GM18861 (cell line): ENCODE data around the gene ZNF134.

Experiments used
- ATAC-seq: cut with Tn5 transposase; IDR thresholded peaks from one replicate; pipeline ENCODE4 v1.9.1; 2021; ENCODE audit not compliant: unreplicated experiment

The ZNF134 gene

GRCh38 chr19:57613941-57614743, at the start of gene ZNF134:
Gene ZNF134 (plus strand): TSS chr19:57614242. CDS start chr19:57619469, 5,227 bp downstream.
- peak; percentile 87 for ATAC-seq

GRCh38 chr19:57566396-57567265, 47.4 kb upstream of the ZNF134 start:
- no peak for ATAC-seq

GRCh38 chr19:57570707-57571106, 43.3 kb upstream of the ZNF134 start:
- no peak for ATAC-seq

DNA sequence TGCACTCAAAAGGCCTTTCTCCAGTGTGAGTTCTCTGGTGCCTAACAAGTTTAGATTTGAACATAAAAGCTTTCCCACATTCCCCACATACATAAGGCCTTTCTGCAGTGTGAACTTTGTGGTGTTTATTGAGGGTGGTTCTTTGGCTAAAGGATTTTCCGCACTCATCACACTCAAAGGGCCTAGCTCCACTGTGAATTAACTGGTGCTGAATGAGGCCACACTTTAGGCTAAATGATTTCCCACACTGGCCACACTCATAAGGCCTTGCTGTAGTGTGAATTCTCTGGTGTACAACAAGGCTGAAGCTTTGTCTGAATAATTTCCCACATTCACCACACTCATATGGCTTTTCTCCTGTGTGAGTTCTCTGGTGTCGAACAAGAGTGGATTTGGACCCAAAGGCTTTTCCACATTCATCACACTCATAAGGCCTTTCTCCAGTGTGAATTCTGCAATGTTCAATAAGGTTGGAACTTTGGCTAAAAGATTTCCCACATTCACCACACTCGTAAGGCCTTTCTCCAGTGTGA, 41.6 kb upstream of the ZNF134 start:
- ATAC-seq: no peak

GRCh38 chr19:57576661-57577060, 37.4 kb upstream of the ZNF134 start:
- no peak for ATAC-seq

- ATAC-seq: peak; percentile 84
Observed at GRCh38 chr19:57578487-57579205, 35.4 kb upstream of the ZNF134 start, which contains the start of gene ZNF416. Gene ZNF416 (minus strand): TSS chr19:57578911. CDS start chr19:57578704, 207 bp downstream.

DNA sequence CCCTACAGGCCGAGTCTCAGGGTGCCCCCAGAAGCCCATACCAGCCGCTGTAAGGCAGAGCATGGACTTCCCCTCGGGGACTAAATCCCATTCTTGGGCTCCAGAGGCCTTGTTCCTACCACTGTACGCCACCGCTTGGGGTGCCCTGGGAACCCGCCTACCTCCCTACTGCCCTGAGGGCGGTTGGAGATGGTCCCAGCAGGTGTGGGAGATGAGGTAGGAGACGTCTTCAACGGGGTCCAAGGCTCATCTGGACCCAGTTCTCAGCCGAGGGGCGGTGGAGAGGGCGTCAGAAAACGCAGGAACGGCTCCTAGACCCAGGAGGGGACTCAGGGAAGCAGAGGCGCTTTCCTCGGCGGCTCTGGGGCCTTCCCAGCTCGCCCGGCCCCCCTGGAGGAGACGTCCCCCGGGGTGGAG, 30.9 kb upstream of the ZNF134 start:
- no peak for ATAC-seq

DNA sequence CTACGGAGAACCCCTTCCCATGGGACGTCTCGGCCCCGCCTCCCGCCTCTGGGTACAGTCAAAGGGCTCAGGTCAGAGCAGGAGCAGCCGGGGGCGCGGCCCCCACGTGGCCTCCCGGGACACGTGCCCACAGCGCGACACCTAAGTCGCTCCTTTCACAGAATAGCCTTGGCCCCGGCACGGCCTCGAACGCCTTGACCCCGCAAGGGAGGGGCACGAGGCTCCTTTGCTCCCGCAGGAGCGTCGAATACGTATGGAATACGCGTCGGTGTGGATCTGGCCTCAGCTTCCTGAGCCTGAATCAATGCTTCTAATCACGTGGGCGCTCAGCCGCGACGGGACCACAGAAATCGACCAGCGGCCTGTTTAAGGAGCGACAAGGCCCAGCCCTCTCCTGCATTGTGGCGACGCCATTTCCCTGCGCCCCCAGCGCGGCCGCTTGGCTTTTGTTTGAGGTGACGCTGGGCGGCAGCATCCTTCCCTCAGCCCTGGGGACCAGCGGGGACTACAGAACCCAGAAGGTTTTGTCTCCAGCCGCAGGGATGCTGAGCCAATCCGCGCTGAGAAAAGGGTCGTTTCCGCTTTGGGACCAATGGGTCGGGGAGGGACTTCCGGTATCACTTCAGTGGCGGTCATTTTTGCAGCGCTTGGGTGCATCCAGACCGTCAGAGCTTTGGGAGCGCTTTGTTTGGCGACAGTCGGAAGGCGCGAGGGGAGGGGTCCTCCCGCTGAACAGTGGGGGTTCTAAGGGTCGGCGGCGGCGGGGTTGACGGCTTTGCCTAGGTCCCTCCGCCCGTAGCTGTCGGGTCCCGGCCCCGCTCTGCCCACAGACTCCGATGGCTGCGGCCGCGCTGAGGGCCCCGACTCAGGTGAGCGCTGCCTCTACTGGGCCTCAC, 30.3 kb upstream of the ZNF134 start, which contains the start of gene ZIK1:
TSS of gene ZIK1 (plus strand) at position 625 of the 896 bp plus-strand sequence. CDS start at position 837, 212 bp downstream.
- ATAC-seq: no peak

DNA sequence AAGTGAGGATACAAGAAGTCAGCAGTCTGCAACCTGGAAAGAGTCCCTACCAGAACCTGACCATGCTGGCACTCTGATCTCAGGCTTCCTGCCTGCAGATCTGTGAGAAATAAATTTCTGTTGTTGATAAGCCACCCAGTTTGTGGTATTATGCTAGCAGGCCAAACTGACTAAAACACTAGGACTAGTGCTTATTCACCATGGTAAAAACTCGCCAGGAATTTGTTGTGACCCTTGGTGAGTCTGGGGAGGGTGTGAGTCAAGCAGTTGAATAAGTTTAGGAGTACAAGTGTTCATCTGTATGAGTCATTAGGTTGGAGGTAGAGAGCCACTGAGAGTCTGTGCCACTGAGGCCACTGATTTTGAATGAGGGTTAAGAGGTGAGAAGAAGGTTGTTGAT, 26.5 kb upstream of the ZNF134 start:
- no peak for ATAC-seq

DNA sequence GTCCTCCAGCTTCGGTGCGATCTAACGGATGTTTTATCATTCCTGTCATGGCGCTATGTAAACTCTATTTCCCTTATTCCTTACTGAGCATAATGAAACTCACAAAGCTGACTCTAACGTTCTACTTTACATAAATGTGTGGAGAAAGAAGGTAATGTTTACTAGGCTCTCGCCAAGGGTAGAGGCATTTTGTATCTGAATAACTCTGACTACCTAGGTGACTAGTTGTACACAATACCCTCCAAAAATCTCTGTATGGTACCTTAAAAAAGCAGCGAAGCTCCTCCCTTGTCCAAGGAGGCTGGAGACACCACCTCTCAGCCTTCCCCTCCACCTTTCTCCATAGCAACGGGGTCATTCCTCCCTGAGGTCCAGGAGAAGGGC, 14.7 kb upstream of the ZNF134 start:
- no peak for ATAC-seq

GRCh38 chr19:57599761-57600383, 14.2 kb upstream of the ZNF134 start, which contains the start of gene ZNF530:
Gene ZNF530 (plus strand): TSS chr19:57599885. CDS start chr19:57604346, 4,461 bp downstream.
- peak; percentile 82 for ATAC-seq

DNA sequence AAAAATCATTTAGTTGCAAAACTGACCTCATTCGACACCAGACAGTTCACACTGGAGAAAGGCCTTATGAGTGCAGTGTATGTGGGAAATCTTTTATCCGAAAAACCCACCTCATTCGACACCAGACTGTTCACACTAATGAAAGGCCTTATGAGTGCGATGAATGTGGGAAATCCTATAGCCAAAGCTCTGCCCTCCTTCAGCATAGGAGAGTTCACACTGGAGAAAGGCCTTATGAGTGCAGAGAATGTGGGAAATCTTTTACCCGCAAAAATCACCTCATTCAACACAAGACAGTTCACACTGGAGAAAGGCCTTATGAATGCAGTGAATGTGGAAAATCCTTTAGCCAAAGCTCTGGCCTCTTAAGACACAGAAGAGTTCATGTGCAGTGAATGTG, 7.1 kb upstream of the ZNF134 start:
- no peak for ATAC-seq

DNA sequence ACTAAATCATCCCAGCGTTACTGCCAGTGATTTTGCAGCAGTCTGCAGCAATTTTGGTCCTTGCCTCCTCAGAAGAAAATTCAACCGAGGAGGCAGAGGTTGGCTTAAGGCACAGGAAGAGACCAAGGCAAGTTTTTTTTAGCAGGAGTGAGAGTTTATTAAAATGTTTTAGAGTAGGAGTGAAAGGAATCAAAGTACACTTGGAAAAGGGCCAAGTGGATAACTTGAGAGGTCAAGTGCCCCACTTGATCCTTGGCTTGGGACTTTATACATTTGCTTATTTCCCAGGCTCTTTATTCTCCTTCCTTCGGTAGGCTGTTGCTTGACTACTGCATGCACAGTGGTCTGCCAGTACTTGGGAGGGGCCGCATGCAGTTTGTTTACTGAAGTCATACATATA, 2.9 kb upstream of the ZNF134 start:
- ATAC-seq: no peak

DNA sequence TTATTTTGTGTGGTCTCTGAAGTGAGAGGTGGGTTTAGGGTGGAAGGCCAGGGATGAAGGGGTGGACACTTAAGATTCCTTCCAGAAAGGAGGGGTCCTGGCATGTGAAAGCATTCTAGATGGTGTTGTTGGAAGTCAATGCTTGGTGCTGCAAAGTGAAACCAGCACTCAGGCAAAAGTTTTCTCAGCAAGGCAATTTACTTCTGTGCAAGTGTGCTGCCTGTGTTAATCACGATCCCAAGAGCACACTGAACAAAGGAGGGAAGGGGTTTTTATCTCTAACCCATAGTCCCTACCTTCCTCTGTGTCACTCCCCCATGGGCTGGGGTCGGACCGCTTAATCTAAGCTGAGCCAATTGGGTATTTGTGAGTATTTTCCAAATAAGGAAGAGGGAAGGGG, 1.3 kb downstream of the ZNF134 start:
- ATAC-seq: no peak

DNA sequence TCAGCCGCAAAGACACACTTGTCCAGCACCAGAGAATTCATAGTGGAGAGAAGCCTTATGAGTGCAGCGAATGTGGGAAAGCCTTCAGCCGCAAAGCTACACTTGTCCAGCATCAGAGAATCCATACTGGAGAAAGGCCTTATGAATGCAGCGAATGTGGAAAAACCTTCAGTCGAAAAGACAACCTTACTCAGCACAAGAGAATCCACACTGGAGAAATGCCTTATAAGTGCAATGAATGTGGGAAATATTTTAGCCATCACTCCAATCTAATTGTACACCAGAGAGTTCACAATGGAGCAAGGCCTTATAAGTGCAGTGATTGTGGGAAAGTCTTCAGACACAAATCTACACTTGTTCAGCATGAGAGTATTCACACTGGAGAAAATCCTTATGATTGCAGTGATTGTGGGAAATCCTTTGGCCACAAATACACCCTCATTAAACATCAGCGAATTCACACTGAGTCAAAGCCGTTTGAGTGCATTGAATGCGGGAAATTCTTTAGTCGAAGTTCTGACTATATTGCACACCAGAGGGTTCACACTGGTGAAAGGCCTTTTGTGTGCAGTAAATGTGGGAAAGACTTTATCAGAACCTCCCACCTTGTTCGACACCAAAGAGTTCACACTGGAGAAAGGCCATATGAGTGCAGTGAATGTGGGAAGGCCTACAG, 6.8 kb downstream of the ZNF134 start:
- no peak for ATAC-seq

GRCh38 chr19:57623091-57623490, 9.0 kb downstream of the ZNF134 start:
- ATAC-seq: no peak

GRCh38 chr19:57632987-57633831, 19.2 kb downstream of the ZNF134 start, which contains the start of gene ZNF211:
Gene ZNF211 (plus strand): TSS chr19:57633168. CDS start chr19:57633347, 179 bp downstream.
- ATAC-seq: peak; percentile 83

GRCh38 chr19:57633832-57634131, 19.7 kb downstream of the ZNF134 start:
- ATAC-seq: no peak
